ENCODE results near the gene SDCCAG8. TPM values are rescaled to one million over a fixed set of nuclear protein-coding genes. Genes with fewer than 3 reads are reported as not detected.

Gene SDCCAG8
- total and polyA plus RNA-seq, 2 of the 8 experiments (the other 6 are each of a cell fraction or from before 2014, with no cell fraction given): 15.6 to 21.0 TPM

DNA sequence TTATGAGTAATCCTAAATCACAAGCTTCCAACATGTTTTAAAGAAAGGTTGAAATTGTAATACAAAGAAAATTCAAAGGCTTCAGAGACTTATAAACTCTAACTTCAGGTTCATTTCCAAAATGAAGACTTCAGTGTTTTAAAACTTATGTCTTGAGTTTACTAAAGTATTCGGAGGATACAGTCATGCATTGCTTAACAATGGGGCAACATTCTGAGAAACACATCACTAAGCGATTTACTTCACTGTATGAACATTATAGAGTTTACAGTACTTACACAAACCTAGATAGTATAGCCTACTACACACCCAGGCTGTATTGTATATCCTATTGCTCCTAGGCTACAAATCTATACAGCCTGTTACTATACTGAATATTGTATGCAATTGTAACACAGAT lies 39.1 kb upstream of the SDCCAG8 start (continued):
- no peak for TF ChIP-seq POU5F1 (IDR thresholded peaks at IDR 0.05; ENCODE audit: low read depth, low read length)
- TF ChIP-seq GABPA (IDR thresholded peaks at IDR 0.05; ENCODE audit: borderline replicate concordance, insufficient read depth, low read length): no peak
- no peak for TF ChIP-seq KDM4A (IDR thresholded peaks at IDR 0.05; ENCODE audit: low read depth, low read length, severe bottlenecking)
- no peak for TF ChIP-seq PHF8 (conservative IDR thresholded peaks at IDR 0.05; ENCODE audit: low read depth, low read length)
- TF ChIP-seq TAF7 (optimal IDR thresholded peaks at IDR 0.05; ENCODE audit: borderline replicate concordance, low read depth, low read length): no peak

Data from H1 (cell line).